ENCODE data around the gene MTG2. TPM values are rescaled to one million over a fixed set of nuclear protein-coding genes. Genes with fewer than 3 reads are reported as not detected.

The MTG2 gene
- total RNA-seq, 1 donor from 2014 or later = 14.9 TPM

- no peak for TF ChIP-seq CTCF (conservative IDR thresholded peaks at IDR 0.05; ENCODE audit: low read depth, low read length)
- DNase-seq (ENCODE audit: low read depth) = no peak
- H3K4me3 ChIP-seq (ENCODE audit: low read depth, low read length) = no peak overlapping the region
Measured at GRCh38 chr20:62162765-62163484, 19.9 kb upstream of the MTG2 start.

- no peak for TF ChIP-seq CTCF (conservative IDR thresholded peaks at IDR 0.05; ENCODE audit: low read depth, low read length)
- H3K4me3 ChIP-seq (ENCODE audit: low read depth, low read length) = no peak overlapping the region
- no peak for DNase-seq (ENCODE audit: low read depth)
Measured at GRCh38 chr20:62163485-62163865, 19.4 kb upstream of the MTG2 start.

- no peak for TF ChIP-seq CTCF (conservative IDR thresholded peaks at IDR 0.05; ENCODE audit: low read depth, low read length)
- H3K4me3 ChIP-seq (ENCODE audit: low read depth, low read length) = no peak overlapping the region
- DNase-seq (ENCODE audit: low read depth) = no peak
Measured at GRCh38 chr20:62163986-62164762, 18.7 kb upstream of the MTG2 start.

GRCh38 chr20:62164879-62165761 lies 17.7 kb upstream of the MTG2 start:
- no peak overlapping the region for H3K4me3 ChIP-seq (ENCODE audit: low read depth, low read length)
- no peak for DNase-seq (ENCODE audit: low read depth)
- no peak for TF ChIP-seq CTCF (conservative IDR thresholded peaks at IDR 0.05; ENCODE audit: low read depth, low read length)

GRCh38 chr20:62165762-62166399 lies 16.9 kb upstream of the MTG2 start:
- no peak for DNase-seq (ENCODE audit: low read depth)
- TF ChIP-seq CTCF (conservative IDR thresholded peaks at IDR 0.05; ENCODE audit: low read depth, low read length) = no peak
- H3K4me3 ChIP-seq (ENCODE audit: low read depth, low read length) = no peak overlapping the region

- H3K4me3 ChIP-seq (ENCODE audit: low read depth, low read length) = no peak overlapping the region
- TF ChIP-seq CTCF (conservative IDR thresholded peaks at IDR 0.05; ENCODE audit: low read depth, low read length) = no peak
- no peak for DNase-seq (ENCODE audit: low read depth)
Measured at GRCh38 chr20:62167474-62167873, 15.4 kb upstream of the MTG2 start.

Data from epithelial cell of proximal tubule (primary cell).